Activated CD4-positive, alpha-beta T cell treated with anti-CD3 and anti-CD28 coated beads, Interleukin-2, amount 50 U/mL, for 4 hours (primary cell): ENCODE data around the gene UMODL1.

Source experiments
- DNase-seq, 2 experiments: peaks; one replicate each; pipeline ENCODE4 v3.0.0-alpha.2; 2020

UMODL1 gene, protein sequence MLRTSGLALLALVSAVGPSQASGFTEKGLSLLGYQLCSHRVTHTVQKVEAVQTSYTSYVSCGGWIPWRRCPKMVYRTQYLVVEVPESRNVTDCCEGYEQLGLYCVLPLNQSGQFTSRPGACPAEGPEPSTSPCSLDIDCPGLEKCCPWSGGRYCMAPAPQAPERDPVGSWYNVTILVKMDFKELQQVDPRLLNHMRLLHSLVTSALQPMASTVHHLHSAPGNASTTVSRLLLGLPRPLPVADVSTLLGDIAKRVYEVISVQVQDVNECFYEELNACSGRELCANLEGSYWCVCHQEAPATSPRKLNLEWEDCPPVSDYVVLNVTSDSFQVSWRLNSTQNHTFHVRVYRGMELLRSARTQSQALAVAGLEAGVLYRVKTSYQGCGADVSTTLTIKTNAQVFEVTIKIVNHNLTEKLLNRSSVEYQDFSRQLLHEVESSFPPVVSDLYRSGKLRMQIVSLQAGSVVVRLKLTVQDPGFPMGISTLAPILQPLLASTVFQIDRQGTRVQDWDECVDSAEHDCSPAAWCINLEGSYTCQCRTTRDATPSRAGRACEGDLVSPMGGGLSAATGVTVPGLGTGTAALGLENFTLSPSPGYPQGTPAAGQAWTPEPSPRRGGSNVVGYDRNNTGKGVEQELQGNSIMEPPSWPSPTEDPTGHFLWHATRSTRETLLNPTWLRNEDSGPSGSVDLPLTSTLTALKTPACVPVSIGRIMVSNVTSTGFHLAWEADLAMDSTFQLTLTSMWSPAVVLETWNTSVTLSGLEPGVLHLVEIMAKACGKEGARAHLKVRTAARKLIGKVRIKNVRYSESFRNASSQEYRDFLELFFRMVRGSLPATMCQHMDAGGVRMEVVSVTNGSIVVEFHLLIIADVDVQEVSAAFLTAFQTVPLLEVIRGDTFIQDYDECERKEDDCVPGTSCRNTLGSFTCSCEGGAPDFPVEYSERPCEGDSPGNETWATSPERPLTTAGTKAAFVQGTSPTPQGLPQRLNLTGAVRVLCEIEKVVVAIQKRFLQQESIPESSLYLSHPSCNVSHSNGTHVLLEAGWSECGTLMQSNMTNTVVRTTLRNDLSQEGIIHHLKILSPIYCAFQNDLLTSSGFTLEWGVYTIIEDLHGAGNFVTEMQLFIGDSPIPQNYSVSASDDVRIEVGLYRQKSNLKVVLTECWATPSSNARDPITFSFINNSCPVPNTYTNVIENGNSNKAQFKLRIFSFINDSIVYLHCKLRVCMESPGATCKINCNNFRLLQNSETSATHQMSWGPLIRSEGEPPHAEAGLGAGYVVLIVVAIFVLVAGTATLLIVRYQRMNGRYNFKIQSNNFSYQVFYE

DNA sequence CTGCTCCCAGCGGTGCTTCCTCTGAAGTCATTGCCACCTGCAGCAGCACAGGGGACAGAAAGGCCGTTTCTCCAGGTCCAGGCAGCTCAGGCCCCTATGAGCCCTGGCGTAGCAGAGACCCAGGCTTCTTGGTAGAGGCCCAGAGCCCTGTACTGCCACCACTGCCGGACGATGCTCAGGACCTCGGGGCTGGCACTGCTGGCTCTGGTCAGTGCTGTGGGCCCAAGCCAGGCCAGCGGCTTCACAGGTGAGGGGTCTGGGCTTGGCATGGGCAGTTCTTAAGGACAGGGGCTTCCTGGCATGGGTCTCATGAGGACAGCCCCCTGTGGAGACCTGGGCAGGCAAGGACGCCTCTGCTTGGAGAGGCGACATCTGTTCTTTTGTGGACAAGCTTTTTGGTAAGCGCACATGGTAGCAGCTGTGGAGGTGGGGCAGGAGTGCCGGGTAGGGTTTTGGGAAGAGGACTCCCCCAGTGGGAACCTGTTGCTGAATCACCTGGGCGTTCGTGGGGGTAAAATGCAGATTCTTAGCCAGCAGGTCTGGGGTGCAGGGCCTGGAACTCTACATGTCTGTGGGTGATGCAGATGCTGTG is at the start of gene UMODL1:
Gene UMODL1 (plus strand): TSS at position 172 of the 592 bp plus-strand sequence. CDS start 0 bp downstream, at position 172.
- DNase-seq = no peak

DNA sequence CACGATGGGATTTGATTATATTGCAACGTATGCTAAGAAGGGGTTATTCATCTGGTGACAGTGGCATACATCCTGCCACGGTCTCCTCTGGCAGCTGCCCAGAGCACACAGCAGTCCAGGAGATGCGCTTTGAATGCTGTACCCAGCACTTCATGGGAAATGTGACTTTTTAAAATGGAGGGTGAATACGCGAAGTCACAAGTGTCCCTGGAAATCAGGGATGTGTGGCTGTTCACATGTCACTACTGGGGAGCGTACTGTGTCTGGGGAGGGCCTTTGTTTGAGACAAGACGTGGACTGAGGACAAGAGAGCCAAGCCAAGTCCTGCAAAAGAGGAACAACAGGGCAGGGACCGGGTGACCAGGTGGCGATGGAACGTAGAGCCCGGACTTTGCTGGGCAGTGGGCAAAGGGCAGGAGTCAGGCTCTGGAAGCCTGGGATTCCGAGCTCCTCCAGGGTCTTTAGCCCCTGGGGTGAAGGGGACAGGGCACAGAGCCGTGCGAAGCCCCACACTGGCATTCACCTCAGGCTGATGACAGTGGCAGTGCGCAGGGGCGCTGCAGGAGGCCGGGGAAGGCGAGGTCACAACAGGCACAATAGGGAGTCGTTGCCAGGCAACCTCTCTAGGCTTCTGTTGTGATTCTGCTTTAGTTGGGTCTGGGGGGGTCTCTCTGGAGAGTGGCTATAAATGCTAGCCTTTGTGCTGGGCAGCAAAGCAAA is 49.6 kb upstream of the UMODL1 start:
- no peak for DNase-seq

DNA sequence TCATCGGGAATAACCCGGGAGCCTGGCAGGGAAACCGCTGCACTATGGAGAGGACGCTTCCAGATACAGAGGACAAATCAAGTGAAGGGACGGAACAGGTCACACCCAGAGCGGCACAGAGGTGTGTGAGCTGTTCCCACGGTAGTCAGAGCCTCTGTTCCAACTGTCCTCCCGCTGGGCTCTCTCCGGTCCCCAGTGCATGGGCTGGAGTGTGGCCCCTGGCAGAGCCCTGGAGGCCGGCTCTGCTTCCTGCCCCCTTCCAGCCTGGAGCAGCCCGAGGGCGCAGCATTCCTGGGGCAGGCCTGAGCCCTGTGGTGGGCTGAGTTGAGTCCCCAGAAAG is 49.1 kb upstream of the UMODL1 start:
- no peak for DNase-seq

DNA sequence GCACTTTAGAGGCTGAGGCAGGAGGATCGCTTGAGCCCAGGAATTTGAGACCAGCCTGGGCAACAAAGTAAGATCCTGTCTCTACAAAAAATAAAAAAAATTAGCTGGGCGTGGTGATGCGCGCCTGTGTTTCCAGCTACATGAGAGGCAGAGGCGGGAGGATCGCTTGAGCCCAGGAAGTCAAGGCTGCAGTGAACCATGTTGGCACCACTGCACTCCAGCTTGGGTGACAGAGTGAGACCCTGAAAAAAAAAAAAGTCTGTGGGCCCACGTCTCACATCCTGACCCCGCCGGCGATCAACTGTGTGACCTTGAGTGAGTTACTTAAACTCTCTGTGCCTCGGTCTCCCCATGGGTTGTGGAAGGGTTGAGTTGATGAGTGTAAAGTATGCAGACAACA is 48.2 kb upstream of the UMODL1 start:
- no peak for DNase-seq

DNA sequence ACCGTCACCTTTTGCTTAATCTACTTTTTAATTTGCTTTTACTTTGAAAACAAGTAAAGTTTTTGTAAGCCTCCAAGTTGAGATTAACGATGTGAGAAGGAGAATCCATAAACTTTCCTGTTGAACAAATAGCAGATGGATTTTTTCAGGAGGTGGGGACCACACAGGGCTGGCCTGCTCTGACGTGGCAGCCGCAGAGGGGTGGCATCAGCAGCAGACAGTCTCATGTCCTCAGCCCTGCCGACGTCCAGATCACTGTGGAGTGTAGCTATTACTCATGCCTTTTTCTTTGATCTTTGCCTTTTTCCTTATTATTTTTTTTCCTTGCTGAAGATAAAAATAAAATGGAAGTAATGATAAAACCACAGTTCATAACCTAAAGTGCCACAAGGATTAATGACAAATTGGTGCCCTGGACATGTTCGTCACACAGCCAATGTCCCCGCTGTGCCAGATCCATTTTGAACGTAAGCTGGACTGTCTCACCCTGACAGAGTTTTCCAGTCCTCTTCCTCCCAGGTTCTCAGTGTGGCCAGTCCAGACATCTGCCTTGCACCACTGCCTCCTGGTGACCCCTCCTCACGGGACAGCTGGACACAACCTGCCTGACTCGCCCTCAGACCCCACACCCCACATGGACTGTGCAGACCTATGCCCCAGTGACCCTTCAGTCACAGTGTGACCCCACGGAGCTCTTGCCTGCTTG is 45.6 kb upstream of the UMODL1 start:
- DNase-seq = no peak

DNA sequence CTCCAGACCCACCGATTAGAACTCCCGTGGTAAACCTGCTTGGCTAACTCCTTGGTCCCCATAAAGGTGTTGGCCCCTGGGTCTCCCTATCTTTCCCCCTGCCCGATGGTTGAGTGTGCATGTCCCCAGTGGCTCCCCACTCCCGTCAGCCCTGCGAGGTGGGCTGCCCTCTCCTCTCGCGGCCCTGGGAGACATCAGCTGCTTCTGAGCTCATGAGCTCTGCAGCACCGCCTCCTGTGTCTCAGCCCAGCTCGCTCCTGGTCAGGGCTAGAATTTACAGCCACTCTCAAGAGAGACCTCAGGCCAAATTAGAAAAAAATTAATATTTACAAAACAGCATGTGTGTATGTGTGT is 45.1 kb upstream of the UMODL1 start:
- DNase-seq = no peak

DNA sequence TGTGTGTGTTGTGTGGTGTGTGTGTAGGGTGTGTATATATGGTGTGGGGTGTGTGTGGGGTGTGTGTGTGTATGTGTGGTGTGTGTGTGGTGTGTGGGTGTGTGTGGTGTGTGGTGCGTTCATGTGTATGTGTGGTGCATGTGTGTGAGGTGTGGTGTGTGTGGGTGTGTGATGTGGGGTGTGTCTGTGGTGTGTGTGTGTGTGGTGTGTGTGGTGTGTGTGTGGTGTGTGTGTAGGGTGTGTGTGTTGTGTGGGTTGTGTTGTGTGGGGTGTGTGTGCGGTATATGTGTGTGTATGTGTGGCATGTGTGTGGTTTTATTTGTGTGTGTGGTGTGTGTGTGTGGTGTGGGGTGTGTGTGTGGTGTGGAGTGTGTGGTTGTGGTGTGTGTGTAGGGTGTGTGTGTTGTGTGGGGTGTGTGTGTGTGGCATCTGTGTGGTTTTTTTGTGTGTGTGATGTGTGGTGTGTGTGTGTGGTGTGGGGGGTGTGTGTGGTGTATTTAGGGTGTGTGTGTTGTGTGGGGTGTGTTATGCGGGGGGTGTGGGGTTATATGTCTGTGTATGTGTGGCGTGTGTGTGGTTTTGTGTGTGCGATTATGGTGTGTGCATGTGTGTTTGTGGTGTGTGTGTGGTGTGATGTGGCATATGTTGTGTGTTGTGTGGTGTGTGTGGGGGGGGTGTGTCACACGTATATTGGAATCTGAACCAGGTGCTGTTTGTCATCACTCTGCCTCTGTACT is 43.9 kb upstream of the UMODL1 start:
- no peak for DNase-seq

DNA sequence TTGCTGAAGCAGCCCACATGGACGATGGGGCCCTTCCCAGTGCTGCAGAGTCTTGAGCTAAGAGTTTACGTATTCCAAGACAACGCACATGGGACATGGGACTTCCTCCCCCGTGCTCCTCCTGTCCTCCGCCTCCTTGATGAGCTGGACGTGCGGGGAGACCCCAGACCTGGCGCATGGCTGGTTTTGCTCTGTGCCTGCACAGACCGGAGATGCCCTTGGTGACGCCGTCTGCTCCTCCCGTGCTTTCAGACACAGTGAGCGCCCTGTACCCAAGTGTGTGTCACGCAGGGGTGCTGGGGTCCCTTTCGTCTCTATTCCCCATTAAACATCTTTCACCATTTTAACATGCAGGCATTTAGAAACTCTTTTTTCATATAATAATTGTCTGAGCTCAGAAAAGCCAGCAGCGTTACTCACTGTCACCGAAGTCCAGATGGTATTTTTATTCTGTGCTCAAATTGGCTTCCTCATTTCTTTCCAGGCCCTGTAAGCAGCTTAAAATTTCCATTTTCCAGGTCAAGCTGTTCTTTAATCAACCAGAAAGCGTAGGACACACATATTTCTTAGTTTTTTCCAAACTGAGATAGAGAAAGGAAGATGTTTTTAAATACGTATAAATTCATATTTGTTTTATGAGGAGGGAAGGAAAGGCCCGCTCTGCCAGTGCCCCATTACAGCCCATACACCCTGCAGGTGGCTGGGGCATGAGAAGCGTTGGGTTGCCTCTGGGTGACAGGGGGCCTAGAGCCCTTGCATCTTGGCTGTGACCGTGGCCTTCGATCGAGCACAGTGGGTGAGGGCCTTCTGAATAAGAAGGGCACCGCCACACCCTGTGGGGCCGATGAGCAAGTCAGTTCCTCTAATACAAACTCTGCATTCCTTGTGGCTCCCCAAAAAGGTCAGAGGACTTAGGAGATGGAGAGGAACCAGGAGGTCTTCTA is 43.0 kb upstream of the UMODL1 start:
- DNase-seq = no peak

DNA sequence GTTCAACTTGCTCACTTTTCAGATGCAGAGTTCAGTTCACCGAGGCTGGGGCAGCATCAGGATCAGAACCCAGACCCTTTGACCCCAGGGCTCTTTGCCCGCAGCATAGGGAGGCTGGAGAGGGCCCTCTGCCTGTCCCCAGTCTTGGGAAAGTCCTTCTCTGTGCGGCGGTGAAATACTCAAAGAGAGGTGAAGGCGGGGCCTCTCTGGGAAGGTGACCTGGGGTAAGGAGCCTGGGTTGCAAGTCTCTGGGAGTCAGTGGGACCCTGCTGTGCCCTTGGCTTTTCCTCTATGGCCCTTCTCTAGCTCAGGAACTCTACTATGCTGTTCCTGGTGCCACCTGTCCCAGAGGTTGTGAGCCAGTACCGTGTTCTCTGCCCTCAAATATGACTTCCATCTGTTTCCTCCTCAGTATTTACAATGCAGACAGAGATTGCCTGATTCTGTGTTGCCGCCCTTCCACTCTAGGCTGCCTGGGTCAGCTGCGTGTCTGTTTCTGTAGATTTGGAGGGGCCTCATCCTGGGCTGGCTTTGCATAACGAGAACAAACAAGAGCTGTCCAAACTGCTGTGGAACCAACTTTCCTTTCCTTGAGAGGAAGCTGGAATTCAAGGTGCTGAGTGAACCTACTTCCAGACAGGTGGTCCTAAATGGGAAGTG is 42.2 kb upstream of the UMODL1 start:
- DNase-seq = no peak

DNA sequence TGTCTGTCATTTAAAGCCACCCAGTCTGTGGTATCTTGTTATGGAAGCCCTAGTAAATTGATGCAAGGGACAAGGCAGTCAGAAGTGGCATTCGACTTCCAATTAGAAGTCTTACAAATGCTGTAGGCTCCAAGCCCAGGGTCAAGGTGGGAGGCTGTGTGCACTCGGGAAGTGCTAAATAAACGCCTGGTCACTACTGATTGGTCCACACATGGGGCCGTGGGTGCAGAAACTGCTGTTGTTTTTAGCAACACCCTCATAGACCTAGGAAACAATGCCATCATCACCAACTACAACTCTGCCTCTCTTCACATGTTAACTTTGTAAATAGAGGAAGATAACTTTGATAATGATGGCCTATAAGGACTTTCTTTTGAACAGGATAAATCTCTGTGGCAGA is 40.8 kb upstream of the UMODL1 start:
- DNase-seq = no peak

DNA sequence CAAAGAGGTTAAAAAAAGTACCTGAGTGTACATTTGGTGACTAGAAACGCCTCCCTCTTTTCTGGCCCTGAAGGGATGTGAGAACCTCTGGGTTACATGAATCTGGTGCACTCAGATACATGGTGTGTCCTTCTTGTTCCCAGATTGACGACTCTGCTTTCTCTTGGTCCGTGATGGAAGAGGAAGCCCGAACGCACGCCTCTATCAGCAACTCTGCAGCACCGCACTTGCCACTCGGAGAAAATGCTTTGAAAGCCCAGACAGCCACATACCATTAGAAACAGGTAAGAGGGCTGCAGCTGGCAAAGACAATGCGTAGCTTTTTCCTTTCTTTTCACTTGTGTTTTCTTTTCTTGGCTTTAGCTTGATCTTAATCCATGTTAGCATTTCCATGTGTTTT is 39.9 kb upstream of the UMODL1 start:
- DNase-seq = no peak

DNA sequence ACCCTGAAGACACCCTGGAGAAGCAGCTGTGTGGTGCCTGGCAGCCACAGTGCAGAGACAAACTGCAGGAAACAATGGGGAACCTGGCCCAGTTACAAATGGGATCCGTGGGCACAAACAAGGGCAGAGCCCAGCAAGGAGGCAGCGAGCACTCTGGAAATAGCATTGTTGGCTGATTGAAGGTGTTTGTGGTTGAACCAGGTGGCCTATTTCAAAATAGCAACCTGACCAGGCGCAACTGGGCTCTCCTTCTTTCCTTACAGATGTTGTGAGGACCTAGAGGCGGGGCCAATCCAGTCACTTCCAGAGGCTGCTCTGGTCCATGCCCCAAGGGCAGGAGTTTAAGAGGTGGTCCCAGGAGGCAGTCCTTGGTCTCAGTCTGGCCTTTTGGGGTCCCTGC is 39.3 kb upstream of the UMODL1 start:
- no peak for DNase-seq

DNA sequence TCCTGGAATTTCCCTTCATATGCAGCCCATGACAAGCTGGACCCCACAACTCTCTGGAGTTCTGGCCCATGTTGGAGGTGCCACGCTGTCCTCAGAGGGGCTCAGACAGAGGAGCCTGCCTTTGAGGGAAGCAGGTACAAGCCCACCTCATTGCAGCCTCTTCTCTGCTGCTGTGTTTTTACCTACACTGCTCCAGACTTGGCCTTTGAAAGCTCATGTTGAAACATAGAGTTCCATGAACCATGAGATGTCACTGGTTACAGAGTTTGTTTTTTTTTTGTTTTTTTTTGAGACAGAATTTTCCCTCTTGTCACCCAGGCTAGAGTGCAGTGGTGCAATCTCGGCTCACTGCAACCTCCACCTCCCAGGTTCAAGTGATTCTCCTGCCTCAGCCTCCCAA is 38.9 kb upstream of the UMODL1 start:
- no peak for DNase-seq

DNA sequence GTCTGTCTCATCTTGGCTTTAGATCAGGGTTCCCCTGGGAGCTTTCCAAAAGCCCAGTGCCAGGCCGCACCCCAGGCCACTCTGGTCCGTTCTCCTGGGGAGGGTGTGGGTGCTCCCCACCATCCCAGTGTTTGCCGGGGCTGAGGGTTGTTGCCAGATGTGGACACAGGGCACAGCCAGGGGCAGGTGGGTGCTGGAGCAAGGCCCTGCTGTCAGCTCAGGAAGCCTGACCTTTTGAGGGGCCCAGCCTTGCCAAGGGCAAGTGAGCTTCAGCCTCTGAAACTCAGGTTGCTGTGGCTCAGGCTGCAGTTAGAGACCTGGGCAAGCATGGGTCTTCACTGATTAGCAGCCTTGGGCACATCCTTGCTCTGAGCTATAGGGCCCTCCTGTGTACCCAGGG is 38.1 kb upstream of the UMODL1 start:
- DNase-seq = no peak

DNA sequence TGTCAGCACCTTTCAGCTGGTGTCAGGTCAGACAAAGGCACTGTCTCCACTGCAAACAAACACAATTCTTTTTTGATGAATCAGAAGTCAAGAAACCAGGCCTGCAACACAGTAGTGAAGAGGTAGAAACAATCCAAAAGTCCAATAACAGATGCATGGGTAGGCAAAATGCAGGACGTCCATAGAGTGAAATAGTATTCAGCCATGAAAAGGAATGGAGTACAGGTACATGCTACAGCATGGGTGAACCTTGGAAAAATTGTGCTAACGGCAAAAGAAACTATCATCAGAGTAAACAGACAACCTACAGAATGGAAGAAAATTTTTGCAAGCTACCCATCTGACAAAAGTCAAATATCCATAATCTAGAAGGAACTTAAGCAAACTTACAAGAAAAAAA is 34.8 kb upstream of the UMODL1 start:
- DNase-seq = no peak

DNA sequence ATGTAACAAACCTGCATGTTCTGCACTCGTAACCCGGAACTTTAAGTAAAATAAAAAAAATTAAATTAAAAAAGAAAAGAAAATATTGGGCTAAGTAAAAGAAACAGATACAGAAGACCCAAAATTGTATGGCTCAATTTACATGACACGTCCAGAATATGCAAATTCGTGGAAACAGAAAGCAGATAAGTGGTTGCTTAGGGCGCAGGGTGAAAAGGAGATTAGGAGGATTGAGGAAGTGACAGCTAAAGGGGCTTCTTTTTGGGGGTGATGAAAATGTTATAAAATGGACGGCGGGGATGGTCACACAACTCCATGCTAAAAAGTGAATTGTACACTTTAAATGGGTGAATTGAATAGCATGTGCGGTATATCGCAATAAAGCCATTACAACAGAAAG is 33.6 kb upstream of the UMODL1 start:
- no peak for DNase-seq

DNA sequence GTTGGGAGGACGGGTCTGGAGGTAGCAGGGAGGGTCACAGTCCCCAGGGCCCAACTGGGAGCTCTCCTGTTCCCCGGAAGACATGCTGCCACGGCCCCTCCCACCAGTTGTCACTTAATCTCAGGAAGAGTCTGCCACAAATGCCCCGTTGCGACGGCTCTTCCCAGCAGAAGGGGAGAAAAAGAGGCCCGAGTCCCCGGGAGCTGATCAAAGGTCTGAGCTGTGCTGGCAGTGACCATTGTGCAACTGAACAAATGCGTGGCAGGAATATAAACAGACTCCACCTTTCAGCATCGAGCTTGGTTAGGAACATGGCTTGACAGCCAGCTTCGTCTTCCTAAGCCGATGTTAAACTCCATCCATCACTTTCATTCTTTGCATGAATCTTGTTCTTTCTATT is 33.2 kb upstream of the UMODL1 start:
- DNase-seq = no peak

DNA sequence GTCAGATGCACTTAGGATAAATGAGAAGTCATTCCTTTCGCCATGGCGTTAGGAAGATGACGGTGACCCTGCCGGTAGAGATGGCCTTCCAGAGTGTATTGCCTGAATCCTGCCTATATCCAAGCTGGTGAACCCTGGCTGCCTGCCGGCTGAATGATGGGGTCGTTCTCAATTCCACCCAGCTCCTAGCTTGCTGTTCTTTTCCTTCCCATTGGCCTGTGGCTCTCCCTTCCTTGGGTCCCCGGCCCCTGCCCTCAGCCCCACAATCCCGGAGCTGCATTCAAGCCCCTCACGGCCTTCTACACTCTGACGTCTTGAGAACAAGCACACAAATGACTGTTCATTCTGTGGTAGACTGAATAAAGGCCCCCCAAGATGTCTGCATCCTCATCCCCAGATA is 32.7 kb upstream of the UMODL1 start:
- no peak for DNase-seq

DNA sequence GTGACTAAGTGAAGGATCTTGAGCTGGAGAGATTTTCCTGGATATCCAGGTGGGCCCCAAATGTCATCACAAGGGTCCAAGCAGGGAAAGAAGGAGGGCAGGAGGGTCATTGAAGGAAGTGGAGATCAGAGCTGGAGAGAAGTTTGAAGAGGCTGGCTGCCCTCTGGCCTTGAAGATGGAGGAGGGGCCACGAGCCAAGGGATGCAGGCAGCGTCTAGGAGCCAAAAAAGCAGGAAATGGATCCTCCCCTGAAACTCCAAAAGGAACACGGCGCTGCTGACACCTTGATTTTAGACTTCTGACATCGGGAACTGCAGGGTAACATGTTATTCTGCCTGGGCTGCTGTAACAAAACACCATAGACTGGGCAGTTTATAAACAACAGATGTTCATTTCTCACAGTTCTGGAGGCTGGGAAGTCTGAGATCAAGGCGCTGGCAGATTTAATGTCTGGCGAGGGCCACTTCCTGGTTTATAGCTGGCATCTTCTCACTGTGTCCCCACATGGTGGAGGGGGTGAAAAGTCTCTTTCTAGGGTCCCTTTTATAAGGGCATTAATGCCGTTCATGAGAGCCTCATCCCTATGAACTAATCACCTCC is 32.2 kb upstream of the UMODL1 start:
- DNase-seq = no peak
